Tongue (tissue), 2 donors: Measurements from ENCODE around the gene SCTR. TPM values are rescaled to one million over a fixed set of nuclear protein-coding genes. Genes with fewer than 3 reads are reported as not detected.

ENCODE experiments used
- DNase-seq: peaks from one replicate; pipeline ENCODE4 v3.0.0-alpha.2; 2015
- total RNA-seq: library from RNA; depleted of rRNA; stranded (reverse); fragments of >200 nt; gene quantifications from one replicate; pipeline ENCODE4 v1.2.3, GENCODE V29; 2014

The SCTR gene
- total RNA-seq, 1 donor from 2014 or later, result 0.21 TPM

GRCh38 chr2:119442850-119443249 is 81.4 kb downstream of the SCTR start:
- no peak for DNase-seq

GRCh38 chr2:119442226-119442619 is 82.1 kb downstream of the SCTR start:
- DNase-seq, result no peak

- DNase-seq, result no peak
Observed at GRCh38 chr2:119441376-119442225, 82.7 kb downstream of the SCTR start.

- DNase-seq, result no peak
Observed at GRCh38 chr2:119440873-119441272, 83.4 kb downstream of the SCTR start.

GRCh38 chr2:119440501-119440870 is 83.8 kb downstream of the SCTR start:
- DNase-seq, result no peak

GRCh38 chr2:119439574-119440500 is 84.4 kb downstream of the SCTR start:
- DNase-seq, result no peak

GRCh38 chr2:119438726-119439284 is 85.5 kb downstream of the SCTR start:
- no peak for DNase-seq

GRCh38 chr2:119438128-119438656 is 86.1 kb downstream of the SCTR start:
- DNase-seq, result no peak

GRCh38 chr2:119436993-119437772 is 87.1 kb downstream of the SCTR start:
- no peak for DNase-seq

GRCh38 chr2:119435953-119436297 is 88.4 kb downstream of the SCTR start:
- DNase-seq, result no peak

- DNase-seq, result peak; percentile 61
Observed at GRCh38 chr2:119435081-119435952, 89.0 kb downstream of the SCTR start.

GRCh38 chr2:119434664-119435063 is 89.6 kb downstream of the SCTR start:
- no peak for DNase-seq

GRCh38 chr2:119433636-119434327 is 90.5 kb downstream of the SCTR start:
- no peak for DNase-seq

- no peak for DNase-seq
Observed at GRCh38 chr2:119432851-119433522, 91.3 kb downstream of the SCTR start.

GRCh38 chr2:119431976-119432850 is 92.1 kb downstream of the SCTR start:
- no peak for DNase-seq

- peak; percentile 81 for DNase-seq
Observed at GRCh38 chr2:119431155-119431975, 92.9 kb downstream of the SCTR start, which contains the start of gene TMEM37. Gene TMEM37, plus strand, starts transcription at chr2:119431854. Its CDS starts 50 bp downstream, at chr2:119431904.

- DNase-seq, result no peak
Observed at GRCh38 chr2:119430023-119430498, 94.2 kb downstream of the SCTR start.
